CD4-positive, alpha-beta T cell treated with Interleukin-1 beta for 1 hour (primary cell): ENCODE measurements around the gene ZNF22.

Source experiments
- DNase-seq, 2 donors: peaks; one replicate each; pipeline ENCODE4 v3.0.0-alpha.2; 2020 to 2022

The ZNF22 gene

GRCh38 chr10:44978213-44978569 is 22.5 kb upstream of the ZNF22 start:
- no peak for DNase-seq

- DNase-seq, result no peak
Observed at GRCh38 chr10:44978570-44979280, 22.0 kb upstream of the ZNF22 start, which contains the start of gene DEPP1. Gene DEPP1, minus strand, starts transcription at chr10:44978809. Its CDS starts 779 bp downstream, at chr10:44978030.

- no peak for DNase-seq
Observed at GRCh38 chr10:44979281-44980191, 21.2 kb upstream of the ZNF22 start.

GRCh38 chr10:44980309-44981171 is 20.2 kb upstream of the ZNF22 start:
- no peak for DNase-seq

GRCh38 chr10:44981172-44982113 is 19.3 kb upstream of the ZNF22 start:
- DNase-seq, result no peak

GRCh38 chr10:44982114-44982460 is 18.6 kb upstream of the ZNF22 start:
- no peak for DNase-seq

GRCh38 chr10:44982496-44982895 is 18.2 kb upstream of the ZNF22 start:
- no peak for DNase-seq

- no peak for DNase-seq
Observed at GRCh38 chr10:44983066-44983894, 17.4 kb upstream of the ZNF22 start.

- DNase-seq, result no peak
Observed at GRCh38 chr10:44983895-44984278, 16.8 kb upstream of the ZNF22 start.

- DNase-seq, result no peak
Observed at GRCh38 chr10:44984671-44985101, 16.0 kb upstream of the ZNF22 start.

- DNase-seq, result no peak
Observed at GRCh38 chr10:44985175-44985681, 15.5 kb upstream of the ZNF22 start.

- no peak for DNase-seq
Observed at GRCh38 chr10:44986179-44986578, 14.5 kb upstream of the ZNF22 start.

GRCh38 chr10:44986670-44987069 is 14.1 kb upstream of the ZNF22 start:
- no peak for DNase-seq

GRCh38 chr10:44988957-44989585 is 11.7 kb upstream of the ZNF22 start:
- no peak for DNase-seq

- DNase-seq, result no peak
Observed at GRCh38 chr10:44989597-44990301, 11.0 kb upstream of the ZNF22 start.

GRCh38 chr10:44990302-44990655 is 10.4 kb upstream of the ZNF22 start:
- no peak for DNase-seq

GRCh38 chr10:44990965-44991364 is 9.8 kb upstream of the ZNF22 start:
- DNase-seq, result no peak

GRCh38 chr10:44991571-44991970 is 9.2 kb upstream of the ZNF22 start:
- DNase-seq, result no peak

GRCh38 chr10:44992070-44992731 is 8.5 kb upstream of the ZNF22 start:
- DNase-seq, result no peak
